DMS 273 (cell line): ENCODE measurements around the gene CLTCL1.
"Not testable (repeated sequence)": the region's sequence is repeated elsewhere in the genome, so short reads cannot be mapped to it uniquely, and the experiment has no call there.

Source experiments
- DNase-seq: peaks from one replicate; lab custom pipeline; 2025; ENCODE audit not compliant: unreplicated experiment; lab: John Stamatoyannopoulos, UW

Gene CLTCL1

GRCh38 chr22:19291580-19292457, at the start of gene CLTCL1:
Gene CLTCL1 (minus strand): TSS chr22:19291719. CDS start chr22:19291641, 78 bp downstream.
- DNase-seq: peak; percentile 89

- DNase-seq: no peak
Observed at GRCh38 chr22:19337137-19337536, 45.6 kb upstream of the CLTCL1 start.

- no peak for DNase-seq
Observed at GRCh38 chr22:19336133-19337075, 44.9 kb upstream of the CLTCL1 start.

GRCh38 chr22:19331975-19332374, 40.5 kb upstream of the CLTCL1 start:
- DNase-seq: no peak

GRCh38 chr22:19331474-19331873, 40.0 kb upstream of the CLTCL1 start:
- DNase-seq: no peak

GRCh38 chr22:19330865-19331418, 39.4 kb upstream of the CLTCL1 start:
- no peak for DNase-seq

GRCh38 chr22:19330205-19330604, 38.7 kb upstream of the CLTCL1 start:
- DNase-seq: not testable (repeated sequence)

GRCh38 chr22:19329454-19329853, 37.9 kb upstream of the CLTCL1 start:
- DNase-seq: no peak

GRCh38 chr22:19325296-19325948, 33.9 kb upstream of the CLTCL1 start:
- DNase-seq: no peak

- not testable (repeated sequence) for DNase-seq
Observed at GRCh38 chr22:19323420-19323819, 31.9 kb upstream of the CLTCL1 start.

GRCh38 chr22:19321757-19322156, 30.2 kb upstream of the CLTCL1 start:
- no peak for DNase-seq

- DNase-seq: not testable (repeated sequence)
Observed at GRCh38 chr22:19320136-19320535, 28.6 kb upstream of the CLTCL1 start.

- no peak for DNase-seq
Observed at GRCh38 chr22:19319281-19319680, 27.8 kb upstream of the CLTCL1 start.

GRCh38 chr22:19317865-19318264, 26.3 kb upstream of the CLTCL1 start:
- no peak for DNase-seq

- DNase-seq: no peak
Observed at GRCh38 chr22:19307872-19308271, 16.4 kb upstream of the CLTCL1 start.

GRCh38 chr22:19306535-19306934, 15.0 kb upstream of the CLTCL1 start:
- DNase-seq: not testable (repeated sequence)

- no peak for DNase-seq
Observed at GRCh38 chr22:19304547-19304946, 13.0 kb upstream of the CLTCL1 start.

- no peak for DNase-seq
Observed at GRCh38 chr22:19303785-19304184, 12.3 kb upstream of the CLTCL1 start.

- no peak for DNase-seq
Observed at GRCh38 chr22:19295733-19296132, 4.2 kb upstream of the CLTCL1 start.

- DNase-seq: no peak
Observed at GRCh38 chr22:19292458-19293230, 1.1 kb upstream of the CLTCL1 start.
